Astrocyte (in vitro differentiated cells and primary cell): ENCODE results near the gene C6orf47.

ENCODE experiments used
- EZH2 ChIP-seq: IDR thresholded peaks from 2 replicates; pipeline ENCODE4 v1.6.1; 2012; ENCODE audit warnings: mild to moderate bottlenecking, low read length, inconsistent platforms; ENCODE audit not compliant: insufficient read depth
- TF ChIP-seq, protein P1 (sequence below): IDR thresholded peaks from 2 replicates; pipeline ENCODE4 v1.5.1; 2011; ENCODE audit warnings: low read depth, mild to moderate bottlenecking, inconsistent platforms, low read length, moderate library complexity; ENCODE audit not compliant: insufficient read depth

DNA sequence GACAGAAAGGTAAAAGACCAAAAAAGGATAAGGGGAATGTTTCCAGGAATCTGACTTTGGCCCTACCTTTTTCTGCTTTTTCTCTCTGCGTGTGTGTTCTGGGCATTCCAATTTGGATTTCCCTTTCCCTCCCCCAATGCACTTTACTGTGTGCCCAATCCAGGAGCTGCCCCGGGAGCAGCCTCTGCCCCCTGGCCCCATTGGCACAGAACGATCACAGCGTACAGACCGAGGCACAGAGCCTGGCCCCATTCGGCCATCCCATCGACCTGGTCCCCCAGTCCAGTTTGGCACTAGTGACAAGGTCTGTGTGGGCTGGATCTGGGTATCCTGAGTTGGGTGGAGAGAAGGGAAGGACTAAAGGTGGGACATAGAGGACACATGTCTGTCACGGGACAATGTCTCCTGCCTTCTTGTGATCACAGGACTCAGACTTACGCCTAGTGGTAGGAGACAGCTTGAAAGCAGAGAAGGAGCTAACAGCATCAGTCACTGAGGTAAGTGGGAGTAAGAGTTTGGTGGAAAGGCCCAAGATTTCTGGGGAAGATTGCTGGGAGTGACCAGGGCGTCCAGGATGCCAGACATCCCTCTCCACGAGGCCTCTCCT is 25.5 kb downstream of the C6orf47 start:
- TF ChIP-seq, protein P1, sequence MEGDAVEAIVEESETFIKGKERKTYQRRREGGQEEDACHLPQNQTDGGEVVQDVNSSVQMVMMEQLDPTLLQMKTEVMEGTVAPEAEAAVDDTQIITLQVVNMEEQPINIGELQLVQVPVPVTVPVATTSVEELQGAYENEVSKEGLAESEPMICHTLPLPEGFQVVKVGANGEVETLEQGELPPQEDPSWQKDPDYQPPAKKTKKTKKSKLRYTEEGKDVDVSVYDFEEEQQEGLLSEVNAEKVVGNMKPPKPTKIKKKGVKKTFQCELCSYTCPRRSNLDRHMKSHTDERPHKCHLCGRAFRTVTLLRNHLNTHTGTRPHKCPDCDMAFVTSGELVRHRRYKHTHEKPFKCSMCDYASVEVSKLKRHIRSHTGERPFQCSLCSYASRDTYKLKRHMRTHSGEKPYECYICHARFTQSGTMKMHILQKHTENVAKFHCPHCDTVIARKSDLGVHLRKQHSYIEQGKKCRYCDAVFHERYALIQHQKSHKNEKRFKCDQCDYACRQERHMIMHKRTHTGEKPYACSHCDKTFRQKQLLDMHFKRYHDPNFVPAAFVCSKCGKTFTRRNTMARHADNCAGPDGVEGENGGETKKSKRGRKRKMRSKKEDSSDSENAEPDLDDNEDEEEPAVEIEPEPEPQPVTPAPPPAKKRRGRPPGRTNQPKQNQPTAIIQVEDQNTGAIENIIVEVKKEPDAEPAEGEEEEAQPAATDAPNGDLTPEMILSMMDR: no peak
- no peak for TF ChIP-seq EZH2
